HepG2 (cell line): ENCODE measurements around the gene COX5B. TPM values are rescaled to one million over a fixed set of nuclear protein-coding genes. Genes with fewer than 3 reads are reported as not detected.

Source experiments
- CREM ChIP-seq, 2 experiments: sonication (generic) in 1 of 2; formaldehyde crosslinking in 1 of 2; IDR thresholded peaks; 2 replicates each; pipeline versions ENCODE4 v1.4.0 to v1.6.1; 2016 to 2020; ENCODE audit warnings: antibody characterized with exemption in 1 of 2, mild to moderate bottlenecking in 1 of 2, missing genetic modification reagents in 1 of 2
- DNMT3B ChIP-seq: conservative IDR thresholded peaks from 2 replicates; pipeline ENCODE4 v1.6.1; 2016; ENCODE audit warnings: missing biosample characterization, control low read depth
- NFATC3 ChIP-seq: sonication (generic); formaldehyde crosslinking; IDR thresholded peaks from 2 replicates; pipeline ENCODE4 v1.5.1; 2020; ENCODE audit warnings: mild to moderate bottlenecking, missing genetic modification reagents
- NR2C2 ChIP-seq: sonication (generic); formaldehyde crosslinking; IDR thresholded peaks from 2 replicates; pipeline ENCODE4 v1.4.0; 2020; ENCODE audit warnings: missing genetic modification reagents, mild to moderate bottlenecking, moderate library complexity, borderline replicate concordance
- RBM39 ChIP-seq: fragments of 200-400 bp; formaldehyde crosslinking; IDR thresholded peaks from one replicate; pipeline ENCODE4 v1.6.1; 2018; ENCODE audit warnings: antibody characterized with exemption, mild to moderate bottlenecking, low read depth, low read length; ENCODE audit not compliant: poor library complexity, severe bottlenecking
- SPEN ChIP-seq: sonication (generic); formaldehyde crosslinking; IDR thresholded peaks from 2 replicates; pipeline ENCODE4 v1.5.1; 2020; ENCODE audit warnings: low read depth, mild to moderate bottlenecking, missing genetic modification reagents
- ZNF607 ChIP-seq: sonication (generic); formaldehyde crosslinking; IDR thresholded peaks from 2 replicates; pipeline ENCODE4 v1.5.1; 2020; ENCODE audit warnings: missing genetic modification reagents, mild to moderate bottlenecking, borderline replicate concordance
- ZNF652 ChIP-seq: IDR thresholded peaks from 2 replicates; pipeline ENCODE4 v1.6.1; 2016; ENCODE audit warnings: low read depth, borderline replicate concordance
- ZNF724P ChIP-seq: sonication (generic); formaldehyde crosslinking; IDR thresholded peaks from 2 replicates; pipeline ENCODE4 v1.8.0; 2022; ENCODE audit warnings: missing genetic modification reagents, borderline replicate concordance
- ZNF850 ChIP-seq: sonication (generic); formaldehyde crosslinking; conservative IDR thresholded peaks from 2 replicates; pipeline ENCODE4 v1.9.0; 2021; ENCODE audit warnings: mild to moderate bottlenecking, missing genetic modification reagents
- polyA plus RNA-seq, 8 experiments: library from polyadenylated mRNA; depleted of rRNA in 3 of 8; stranded (reverse) in 7 of 8; unstranded in 1 of 8; fragments of >200 nt; fragmentation: Illumina TruSeq in 4 of 8; extraction: Trizol in 4 of 8; gene quantifications; 2 replicates each; pipeline versions ENCODE4 v1.2.1 to v1.2.3, GENCODE V29; 2011 to 2016; ENCODE audit warnings: low read depth in 4 of 8, missing spikeins in 1 of 8, mixed read lengths in 1 of 8; ENCODE audit not compliant: insufficient read depth in 1 of 8
- total RNA-seq, 5 experiments: library from RNA; depleted of rRNA; stranded (reverse); fragments of >200 nt; fragmentation: Illumina TruSeq; extraction: Trizol; gene quantifications; 2 replicates each; pipeline ENCODE4 v1.2.3, GENCODE V29; 2016; ENCODE audit warnings: low read depth in 1 of 5
- TF ChIP-seq, protein P1 (sequence below): sonication (generic); formaldehyde crosslinking; IDR thresholded peaks from 2 replicates; pipeline ENCODE4 v1.4.0; 2020; ENCODE audit warnings: missing genetic modification reagents, borderline replicate concordance
- TF ChIP-seq, protein P2 (sequence below), 2 experiments: sonication (generic) in 1 of 2; formaldehyde crosslinking in 1 of 2; IDR thresholded peaks; 2 replicates each; pipeline versions ENCODE4 v1.5.1 to v1.6.1; 2011 to 2020; ENCODE audit warnings: borderline replicate concordance in 1 of 2, low read depth in 1 of 2, low read length in 1 of 2, mild to moderate bottlenecking in 1 of 2, missing genetic modification reagents in 1 of 2, moderate library complexity in 1 of 2
- TF ChIP-seq, protein P3 (sequence below): sonication (generic); formaldehyde crosslinking; IDR thresholded peaks from 2 replicates; pipeline ENCODE4 v1.5.0; 2020; ENCODE audit warnings: mild to moderate bottlenecking, low read depth, missing genetic modification reagents, borderline replicate concordance
- TF ChIP-seq, protein P4 (sequence below): sonication (generic); formaldehyde crosslinking; IDR thresholded peaks from 2 replicates; pipeline ENCODE4 v1.4.0; 2020; ENCODE audit warnings: missing genetic modification reagents, borderline replicate concordance

The COX5B gene
- total and polyA plus RNA-seq, 2 of the 13 experiments (the other 11 are each of a cell fraction or from before 2014, with no cell fraction given): 453 to 536 TPM

DNA sequence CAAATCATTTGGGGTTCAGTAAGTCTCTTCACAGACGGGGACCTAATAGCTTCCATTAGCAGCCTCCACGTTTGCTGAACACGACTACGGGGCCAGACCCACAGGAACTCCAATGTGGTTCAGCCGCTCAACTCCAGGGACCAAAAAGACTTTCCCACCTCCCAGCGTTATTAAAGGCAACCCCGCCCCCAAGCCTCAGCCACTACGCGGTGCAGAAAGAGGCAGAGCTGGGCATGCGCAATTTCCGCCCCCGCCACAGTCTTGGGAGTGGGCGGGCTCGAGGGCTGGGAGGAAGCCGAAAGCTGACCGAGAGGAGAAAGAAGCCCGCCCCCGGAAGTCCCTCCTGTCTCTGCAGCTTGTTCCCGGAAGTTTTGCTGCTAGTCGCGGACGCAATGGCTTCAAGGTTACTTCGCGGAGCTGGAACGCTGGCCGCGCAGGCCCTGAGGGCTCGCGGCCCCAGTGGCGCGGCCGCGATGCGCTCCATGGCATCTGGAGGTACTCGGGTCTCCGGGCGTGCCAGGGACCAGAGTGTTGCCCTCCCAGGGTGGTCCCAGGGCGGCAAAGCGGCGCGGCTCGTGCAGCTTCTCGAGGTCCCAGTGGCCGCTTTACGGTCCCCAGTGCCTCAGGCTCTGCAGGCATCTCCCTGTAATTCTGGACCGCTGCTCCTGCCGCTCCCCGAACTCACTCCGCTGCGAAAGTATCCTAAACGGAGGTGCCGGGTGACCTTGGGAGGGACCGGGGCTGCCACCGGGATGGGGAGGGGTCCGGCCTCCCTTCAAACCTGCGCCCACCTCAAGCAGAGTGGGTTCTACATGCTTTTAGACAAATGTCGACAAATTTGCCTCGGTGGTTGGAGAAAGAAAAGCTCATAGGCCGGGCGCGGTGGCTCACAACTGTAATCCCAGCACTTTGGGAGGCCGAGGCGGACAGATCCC, at the start of gene COX5B (continued):
- TF ChIP-seq, protein P1, sequence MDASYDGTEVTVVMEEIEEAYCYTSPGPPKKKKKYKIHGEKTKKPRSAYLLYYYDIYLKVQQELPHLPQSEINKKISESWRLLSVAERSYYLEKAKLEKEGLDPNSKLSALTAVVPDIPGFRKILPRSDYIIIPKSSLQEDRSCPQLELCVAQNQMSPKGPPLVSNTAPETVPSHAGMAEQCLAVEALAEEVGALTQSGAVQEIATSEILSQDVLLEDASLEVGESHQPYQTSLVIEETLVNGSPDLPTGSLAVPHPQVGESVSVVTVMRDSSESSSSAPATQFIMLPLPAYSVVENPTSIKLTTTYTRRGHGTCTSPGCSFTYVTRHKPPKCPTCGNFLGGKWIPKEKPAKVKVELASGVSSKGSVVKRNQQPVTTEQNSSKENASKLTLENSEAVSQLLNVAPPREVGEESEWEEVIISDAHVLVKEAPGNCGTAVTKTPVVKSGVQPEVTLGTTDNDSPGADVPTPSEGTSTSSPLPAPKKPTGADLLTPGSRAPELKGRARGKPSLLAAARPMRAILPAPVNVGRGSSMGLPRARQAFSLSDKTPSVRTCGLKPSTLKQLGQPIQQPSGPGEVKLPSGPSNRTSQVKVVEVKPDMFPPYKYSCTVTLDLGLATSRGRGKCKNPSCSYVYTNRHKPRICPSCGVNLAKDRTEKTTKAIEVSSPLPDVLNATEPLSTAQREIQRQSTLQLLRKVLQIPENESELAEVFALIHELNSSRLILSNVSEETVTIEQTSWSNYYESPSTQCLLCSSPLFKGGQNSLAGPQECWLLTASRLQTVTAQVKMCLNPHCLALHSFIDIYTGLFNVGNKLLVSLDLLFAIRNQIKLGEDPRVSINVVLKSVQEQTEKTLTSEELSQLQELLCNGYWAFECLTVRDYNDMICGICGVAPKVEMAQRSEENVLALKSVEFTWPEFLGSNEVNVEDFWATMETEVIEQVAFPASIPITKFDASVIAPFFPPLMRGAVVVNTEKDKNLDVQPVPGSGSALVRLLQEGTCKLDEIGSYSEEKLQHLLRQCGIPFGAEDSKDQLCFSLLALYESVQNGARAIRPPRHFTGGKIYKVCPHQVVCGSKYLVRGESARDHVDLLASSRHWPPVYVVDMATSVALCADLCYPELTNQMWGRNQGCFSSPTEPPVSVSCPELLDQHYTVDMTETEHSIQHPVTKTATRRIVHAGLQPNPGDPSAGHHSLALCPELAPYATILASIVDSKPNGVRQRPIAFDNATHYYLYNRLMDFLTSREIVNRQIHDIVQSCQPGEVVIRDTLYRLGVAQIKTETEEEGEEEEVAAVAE (CRISPR knock-in tag): peak; percentile 53; the same call in 1 of the 2 replicates
- TF ChIP-seq ZNF607 (CRISPR knock-in tag) (no peak; the same call in 1 of the 2 replicates), NFATC3 (CRISPR knock-in tag) (peak; percentile 95; the same call in 1 of the 2 replicates), ZNF724P (CRISPR knock-in tag) (peak; percentile 80; the same call in 1 of the 2 replicates), NR2C2 (peak; percentile 84), DNMT3B (CRISPR knock-in tag) (no peak; the same call in 1 of the 2 replicates), ZNF652 (CRISPR knock-in tag) (no peak), SPEN (CRISPR knock-in tag) (peak; percentile 88), ZNF850 (CRISPR knock-in tag) (no peak), RBM39 (no peak), CREM (IDR thresholded peaks at IDR 0.05) (0 out of 2 replicates have a peak, but pooled peaks have one; percentile 45), CREM (CRISPR knock-in tag; IDR thresholded peaks at IDR 0.05) (no peak)
- TF ChIP-seq, protein P2, sequence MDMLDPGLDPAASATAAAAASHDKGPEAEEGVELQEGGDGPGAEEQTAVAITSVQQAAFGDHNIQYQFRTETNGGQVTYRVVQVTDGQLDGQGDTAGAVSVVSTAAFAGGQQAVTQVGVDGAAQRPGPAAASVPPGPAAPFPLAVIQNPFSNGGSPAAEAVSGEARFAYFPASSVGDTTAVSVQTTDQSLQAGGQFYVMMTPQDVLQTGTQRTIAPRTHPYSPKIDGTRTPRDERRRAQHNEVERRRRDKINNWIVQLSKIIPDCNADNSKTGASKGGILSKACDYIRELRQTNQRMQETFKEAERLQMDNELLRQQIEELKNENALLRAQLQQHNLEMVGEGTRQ (IDR thresholded peaks at IDR 0.05; ENCODE audit: low read depth, low read length): no peak
- TF ChIP-seq, protein P2 (CRISPR knock-in tag; IDR thresholded peaks at IDR 0.05; ENCODE audit: borderline replicate concordance): peak; percentile 25; the same call in 1 of the 2 replicates
- TF ChIP-seq, protein P3, sequence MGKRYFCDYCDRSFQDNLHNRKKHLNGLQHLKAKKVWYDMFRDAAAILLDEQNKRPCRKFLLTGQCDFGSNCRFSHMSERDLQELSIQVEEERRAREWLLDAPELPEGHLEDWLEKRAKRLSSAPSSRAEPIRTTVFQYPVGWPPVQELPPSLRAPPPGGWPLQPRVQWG (CRISPR knock-in tag): no peak
- TF ChIP-seq, protein P4, sequence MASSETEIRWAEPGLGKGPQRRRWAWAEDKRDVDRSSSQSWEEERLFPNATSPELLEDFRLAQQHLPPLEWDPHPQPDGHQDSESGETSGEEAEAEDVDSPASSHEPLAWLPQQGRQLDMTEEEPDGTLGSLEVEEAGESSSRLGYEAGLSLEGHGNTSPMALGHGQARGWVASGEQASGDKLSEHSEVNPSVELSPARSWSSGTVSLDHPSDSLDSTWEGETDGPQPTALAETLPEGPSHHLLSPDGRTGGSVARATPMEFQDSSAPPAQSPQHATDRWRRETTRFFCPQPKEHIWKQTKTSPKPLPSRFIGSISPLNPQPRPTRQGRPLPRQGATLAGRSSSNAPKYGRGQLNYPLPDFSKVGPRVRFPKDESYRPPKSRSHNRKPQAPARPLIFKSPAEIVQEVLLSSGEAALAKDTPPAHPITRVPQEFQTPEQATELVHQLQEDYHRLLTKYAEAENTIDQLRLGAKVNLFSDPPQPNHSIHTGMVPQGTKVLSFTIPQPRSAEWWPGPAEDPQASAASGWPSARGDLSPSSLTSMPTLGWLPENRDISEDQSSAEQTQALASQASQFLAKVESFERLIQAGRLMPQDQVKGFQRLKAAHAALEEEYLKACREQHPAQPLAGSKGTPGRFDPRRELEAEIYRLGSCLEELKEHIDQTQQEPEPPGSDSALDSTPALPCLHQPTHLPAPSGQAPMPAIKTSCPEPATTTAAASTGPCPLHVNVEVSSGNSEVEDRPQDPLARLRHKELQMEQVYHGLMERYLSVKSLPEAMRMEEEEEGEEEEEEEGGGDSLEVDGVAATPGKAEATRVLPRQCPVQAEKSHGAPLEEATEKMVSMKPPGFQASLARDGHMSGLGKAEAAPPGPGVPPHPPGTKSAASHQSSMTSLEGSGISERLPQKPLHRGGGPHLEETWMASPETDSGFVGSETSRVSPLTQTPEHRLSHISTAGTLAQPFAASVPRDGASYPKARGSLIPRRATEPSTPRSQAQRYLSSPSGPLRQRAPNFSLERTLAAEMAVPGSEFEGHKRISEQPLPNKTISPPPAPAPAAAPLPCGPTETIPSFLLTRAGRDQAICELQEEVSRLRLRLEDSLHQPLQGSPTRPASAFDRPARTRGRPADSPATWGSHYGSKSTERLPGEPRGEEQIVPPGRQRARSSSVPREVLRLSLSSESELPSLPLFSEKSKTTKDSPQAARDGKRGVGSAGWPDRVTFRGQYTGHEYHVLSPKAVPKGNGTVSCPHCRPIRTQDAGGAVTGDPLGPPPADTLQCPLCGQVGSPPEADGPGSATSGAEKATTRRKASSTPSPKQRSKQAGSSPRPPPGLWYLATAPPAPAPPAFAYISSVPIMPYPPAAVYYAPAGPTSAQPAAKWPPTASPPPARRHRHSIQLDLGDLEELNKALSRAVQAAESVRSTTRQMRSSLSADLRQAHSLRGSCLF (CRISPR knock-in tag): no peak
